ENCODE data around the gene EBP.

Gene EBP

DNA sequence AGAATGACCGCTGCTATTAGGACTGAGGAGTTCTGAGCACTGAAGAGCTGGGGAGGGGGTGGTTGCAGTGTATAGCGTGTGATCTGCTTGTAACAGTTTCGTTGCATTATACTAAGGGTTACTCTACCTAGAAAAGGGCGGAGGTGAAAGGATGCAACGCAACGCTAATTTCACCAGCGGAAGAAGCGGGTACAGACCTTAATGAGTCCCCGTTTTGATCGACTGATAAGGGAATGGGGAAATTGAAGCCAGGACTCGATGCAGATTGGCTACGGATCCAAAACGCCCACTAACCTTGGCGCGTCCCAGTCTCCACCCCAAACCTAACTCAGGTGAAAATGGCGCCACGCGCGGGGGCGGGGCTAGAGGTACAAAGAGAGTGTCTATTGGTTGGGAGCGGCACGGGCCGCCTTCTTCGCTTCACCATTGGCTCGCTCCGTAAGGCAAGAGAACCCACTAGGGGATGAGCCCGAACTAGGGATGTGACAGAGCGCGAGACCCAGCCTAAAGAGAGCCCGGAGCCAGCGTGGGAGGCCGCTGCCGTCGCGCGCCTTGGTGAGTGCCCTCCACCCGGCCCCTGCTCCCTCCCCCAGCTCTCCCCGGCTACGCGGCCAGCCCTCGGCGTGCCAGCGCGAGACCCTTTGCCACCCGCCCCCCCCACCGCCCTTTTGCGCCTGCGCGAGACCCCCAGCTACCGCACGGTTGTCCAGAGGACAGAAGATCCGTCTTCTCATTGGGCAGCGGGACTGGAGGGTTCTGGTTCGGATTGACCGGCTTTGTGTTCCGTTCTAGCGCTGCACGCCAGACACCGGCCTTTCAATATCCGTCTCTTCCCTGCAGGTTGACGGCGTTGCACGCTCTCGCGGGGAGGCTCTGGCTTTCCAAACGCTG is at the start of gene EBP:
EBP (plus strand) TSS at position 456 of the 891 bp plus-strand sequence. CDS start 1,964 bp downstream, outside the sequence.
- DNase-seq = peak; percentile 76 to 86 (median 82)

DNA sequence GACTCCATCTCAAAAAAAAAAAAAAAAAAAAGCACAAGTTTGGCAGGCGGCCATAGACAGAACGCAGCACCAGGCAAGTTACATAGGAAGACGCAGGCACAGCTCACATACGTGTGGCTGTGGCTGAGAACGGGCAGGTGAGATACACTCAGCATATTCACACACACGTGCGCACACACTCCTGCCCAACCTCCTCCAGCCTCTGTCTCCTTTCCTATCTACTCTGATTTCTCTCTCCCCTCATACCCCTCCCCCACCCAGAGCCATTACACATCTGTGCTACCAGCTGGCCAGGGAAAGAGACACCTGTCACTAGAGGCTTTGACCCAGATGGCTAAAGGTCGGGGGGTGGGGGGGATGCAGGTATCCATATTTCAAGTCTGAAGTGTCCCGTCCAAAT is 49.4 kb upstream of the EBP start:
- DNase-seq = no peak

DNA sequence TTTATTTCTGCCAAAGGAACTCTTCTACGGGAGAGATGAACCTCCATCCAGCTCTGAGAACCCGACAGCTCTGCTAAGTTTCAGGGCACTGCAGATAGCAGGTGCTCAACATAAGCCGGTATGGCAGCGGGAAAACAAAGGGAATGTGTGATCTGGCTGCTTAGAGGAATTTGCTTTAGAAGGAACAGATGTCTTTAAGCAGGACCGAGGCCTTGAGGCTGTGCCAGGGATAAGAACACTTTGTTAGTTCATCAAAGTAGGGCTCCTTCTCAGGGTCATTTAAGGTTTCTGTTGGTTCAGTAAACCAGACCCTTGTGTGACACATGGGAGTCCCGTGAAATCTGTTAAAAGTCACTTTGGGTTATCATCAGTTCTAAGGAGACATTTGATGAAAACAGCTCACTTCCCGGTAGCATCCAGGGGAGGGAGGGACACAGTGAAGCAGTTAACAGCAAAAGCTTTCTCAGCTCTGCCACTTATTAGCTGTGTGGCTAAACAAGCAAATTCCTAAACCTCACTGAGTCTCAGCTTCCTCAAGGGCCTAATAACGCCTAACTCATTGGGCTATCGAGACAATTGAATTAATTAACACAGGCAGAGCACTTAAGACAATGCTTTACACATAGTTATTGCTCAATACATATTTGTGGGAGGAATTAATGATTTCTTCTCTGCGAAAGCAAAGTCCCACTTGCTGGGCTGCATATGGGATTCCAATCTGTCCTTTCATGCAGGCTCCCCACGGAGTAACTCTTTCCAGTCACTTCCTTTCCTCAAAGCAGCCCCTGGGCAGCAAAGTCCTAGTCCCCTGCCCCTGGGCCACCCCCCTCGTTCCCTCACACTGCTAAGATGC is 48.5 kb upstream of the EBP start:
- DNase-seq = no peak

DNA sequence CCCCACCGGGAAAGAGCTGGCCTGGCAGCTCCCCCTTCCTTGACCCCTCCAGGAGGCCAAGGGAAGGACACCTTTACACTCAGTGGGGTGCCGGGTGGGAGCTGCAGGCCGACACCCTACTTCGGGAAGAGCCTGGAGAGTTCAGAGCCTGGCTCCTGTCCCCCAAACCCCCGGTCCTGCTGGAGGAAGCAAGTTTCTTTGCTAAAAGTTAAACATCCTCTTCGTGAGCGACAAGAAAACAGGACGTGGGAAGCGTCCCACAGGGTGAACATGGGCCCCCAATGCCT is 48.0 kb upstream of the EBP start:
- no peak for DNase-seq

DNA sequence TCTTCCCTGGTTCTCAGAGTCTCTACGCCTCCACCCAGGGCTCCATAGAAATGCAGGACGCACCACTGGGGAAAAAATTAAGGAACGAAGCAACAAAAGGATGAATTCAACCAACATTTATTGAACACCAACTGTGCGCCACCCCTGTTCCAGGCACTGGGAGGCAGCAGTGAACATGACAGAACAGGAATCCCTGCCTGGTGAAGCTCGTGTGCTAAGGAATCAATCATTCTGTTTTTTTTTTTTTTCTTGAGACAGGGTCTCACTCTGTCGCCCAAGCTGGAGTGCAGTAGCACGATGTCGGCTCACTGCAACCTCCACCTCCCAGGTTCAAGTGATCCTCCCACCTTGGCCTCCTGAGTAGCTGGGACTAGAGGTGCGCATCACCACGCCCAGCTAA is 47.5 kb upstream of the EBP start:
- DNase-seq = no peak

DNA sequence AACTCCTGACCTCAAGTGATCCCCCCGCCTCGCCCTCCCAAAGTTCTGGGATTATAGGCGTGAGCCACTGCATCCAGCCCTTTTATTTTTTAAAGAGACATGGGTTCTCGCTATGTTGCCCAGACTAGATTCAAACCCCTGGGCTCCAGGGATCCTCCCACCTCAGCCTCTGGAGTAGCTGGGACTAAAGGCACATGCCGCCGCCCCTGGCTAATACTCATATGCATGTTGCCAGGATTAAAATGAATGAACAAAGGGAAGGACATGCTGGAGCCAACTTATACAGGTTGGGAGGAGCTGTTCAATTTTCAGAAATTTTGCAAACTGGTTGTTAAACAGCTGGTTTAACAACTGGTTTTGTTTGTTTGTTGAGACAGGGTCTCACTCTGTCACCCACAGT is 47.0 kb upstream of the EBP start:
- DNase-seq = no peak

DNA sequence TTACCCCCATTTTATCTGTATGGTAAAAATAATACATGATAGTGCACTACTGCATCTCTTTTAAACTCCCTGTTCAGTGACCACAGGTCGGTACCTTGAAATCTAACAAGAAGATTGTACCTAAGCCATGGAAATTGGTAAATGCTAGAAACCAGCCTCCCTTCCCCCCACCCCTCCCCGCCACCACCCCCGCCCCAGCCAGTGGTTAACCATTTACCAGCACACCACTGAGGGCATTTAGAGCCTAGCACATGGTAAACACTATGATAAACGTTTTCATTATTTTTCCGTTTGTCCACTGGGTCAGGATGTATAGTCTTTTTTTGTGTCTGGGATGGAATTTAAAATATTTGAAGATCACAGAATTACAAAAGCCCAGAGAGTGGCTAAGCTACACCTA is 46.3 kb upstream of the EBP start:
- DNase-seq = no peak

DNA sequence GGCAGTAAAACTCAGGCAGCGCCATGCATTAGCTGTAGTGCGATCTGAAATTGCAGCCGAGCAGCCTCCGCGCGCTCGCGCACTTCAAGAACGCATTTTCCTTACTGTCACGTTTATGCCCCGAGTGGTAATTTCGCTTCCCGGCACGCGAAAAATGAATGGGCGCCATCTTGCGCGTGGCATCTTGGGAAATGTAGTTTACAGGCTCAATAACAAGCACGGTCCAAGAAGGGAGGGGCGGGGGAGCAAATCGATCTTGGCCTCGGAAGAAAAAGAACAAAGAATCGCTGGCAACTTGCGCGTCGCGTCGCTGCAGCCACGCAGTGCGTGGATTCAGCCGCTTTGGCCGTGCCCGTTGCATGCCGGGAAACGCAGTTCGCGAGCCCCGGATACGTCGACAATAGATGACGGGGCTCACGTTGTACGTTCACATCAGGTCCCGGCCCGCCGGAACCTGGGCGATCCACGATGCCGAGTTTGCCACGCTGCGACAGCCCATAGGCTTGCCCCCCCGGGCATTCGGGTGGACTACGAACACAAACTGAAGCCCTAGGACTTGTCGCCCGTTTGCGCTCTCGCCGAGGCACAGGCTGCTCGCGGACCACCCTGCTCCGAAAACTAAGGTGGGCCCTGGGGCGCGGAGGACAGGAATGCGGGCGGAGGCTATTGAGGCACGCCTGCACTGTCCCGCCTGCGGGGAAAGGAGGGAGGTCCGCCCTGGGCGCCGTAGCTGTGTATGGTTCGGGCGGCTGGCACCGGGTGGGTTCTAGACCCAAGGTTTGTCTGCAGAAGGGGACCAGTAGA is 45.6 kb upstream of the EBP start, which contains the start of gene FTSJ1:
FTSJ1 (plus strand) TSS at position 426 of the 804 bp plus-strand sequence. CDS start 1,849 bp downstream, outside the sequence.
- peak; percentile 61 to 82 (median 68) for DNase-seq

DNA sequence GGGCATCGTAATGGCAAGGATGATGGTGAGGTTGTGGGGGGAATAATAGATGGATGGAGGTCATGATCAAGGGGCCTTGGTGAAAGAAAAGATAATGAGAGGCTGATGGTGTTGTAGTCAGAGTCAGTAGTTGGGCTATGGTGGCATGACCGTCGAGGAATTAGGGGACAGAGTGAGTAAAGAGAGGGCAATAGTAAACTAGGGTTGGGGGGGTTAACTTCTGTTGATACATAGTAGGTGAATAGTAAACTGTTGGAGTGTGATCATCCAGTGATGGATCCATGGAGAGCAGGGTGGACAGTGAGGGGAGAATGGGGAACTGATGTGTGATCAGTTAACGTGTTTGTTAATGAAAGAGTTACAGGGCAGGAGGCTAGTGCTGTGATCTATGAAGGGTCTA is 44.7 kb upstream of the EBP start:
- no peak for DNase-seq

DNA sequence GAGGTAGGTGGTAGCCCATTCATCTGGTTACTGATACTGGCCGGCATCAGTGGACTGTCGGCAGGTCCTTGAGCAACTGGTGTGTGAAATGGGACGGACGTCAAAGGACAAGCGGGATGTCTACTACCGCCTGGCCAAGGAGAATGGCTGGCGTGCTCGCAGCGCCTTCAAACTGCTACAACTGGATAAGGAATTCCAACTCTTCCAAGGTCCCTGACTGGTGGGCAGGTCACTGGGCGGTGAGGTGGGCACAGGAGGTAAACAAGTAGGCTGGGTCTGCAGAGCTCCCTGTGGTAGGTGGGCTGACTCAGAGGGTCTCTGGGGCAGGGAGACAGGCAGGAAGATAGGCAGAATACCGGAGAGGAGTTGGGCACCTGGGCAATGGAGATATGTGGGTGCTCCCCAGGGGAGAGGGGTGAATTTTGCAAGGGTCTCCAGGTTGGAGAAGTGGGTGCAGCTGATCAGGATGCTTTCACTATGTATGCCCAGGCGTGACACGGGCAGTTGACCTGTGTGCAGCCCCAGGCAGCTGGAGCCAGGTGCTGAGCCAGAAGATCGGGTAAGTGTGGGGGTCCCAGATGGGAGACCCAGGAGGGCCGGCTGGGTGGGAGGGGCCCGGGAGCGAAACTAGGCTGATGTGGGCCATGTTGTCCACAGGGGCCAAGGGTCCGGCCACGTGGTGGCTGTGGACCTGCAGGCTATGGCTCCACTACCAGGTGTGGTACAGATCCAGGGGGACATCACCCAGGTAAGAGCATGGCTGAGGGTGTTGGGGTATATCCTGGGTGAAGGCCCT is 43.5 kb upstream of the EBP start:
- no peak for DNase-seq

DNA sequence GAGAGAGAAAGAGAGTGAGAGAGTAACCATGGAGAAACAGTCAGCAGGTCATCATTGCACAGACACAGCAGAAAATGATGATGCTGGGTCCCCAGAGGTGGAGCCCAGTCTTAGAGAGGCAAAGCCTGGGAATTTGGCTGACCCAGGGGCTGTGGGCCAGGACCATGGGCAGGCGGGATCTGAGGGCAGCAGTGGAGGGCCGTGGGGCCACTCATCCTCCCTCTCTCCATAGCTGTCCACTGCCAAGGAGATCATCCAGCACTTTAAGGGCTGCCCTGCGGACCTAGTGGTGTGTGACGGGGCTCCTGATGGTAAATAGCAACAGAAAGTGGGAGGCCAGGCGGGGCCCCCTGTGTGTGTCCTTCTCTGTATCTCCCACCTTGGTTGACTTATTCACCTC is 42.8 kb upstream of the EBP start:
- DNase-seq = no peak

DNA sequence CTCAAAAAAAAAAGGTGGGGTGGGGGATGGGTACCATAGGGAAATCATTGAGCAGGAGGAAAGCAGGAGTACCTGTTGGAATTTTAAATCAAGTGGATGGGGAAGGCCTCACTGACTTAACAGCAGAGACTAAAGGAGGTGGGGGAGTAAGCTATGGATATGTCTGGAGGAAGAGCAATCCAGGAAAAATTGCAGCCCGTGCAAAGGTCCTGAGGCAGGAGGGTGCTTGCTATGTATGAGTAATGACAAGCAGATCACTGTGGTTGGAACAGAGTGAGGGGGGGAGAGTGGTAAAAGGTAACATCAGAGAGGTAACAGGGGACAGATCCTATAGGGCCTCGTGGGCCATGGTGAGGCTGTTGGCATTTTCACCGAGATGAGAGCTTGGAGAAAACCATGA is 41.5 kb upstream of the EBP start:
- no peak for DNase-seq

DNA sequence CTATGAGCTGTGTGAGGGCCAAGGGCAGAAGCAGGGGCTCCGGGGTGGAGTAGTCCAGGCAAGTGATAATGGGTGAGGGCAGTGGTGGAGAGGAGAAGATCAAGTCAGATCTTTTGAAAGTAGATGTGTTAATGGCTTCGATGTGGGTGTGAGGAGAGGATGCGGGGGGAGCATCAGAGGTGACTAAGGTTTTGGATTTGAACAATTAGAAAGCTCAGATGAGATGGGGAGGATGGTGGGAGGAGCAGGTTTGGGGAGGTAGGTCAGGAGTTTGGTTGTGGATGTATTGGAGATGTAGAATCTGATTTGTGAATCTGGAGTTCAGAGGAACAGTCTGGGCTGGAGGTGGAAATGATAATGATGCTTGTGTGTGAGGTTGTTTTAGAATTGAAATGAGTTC is 41.0 kb upstream of the EBP start:
- no peak for DNase-seq

DNA sequence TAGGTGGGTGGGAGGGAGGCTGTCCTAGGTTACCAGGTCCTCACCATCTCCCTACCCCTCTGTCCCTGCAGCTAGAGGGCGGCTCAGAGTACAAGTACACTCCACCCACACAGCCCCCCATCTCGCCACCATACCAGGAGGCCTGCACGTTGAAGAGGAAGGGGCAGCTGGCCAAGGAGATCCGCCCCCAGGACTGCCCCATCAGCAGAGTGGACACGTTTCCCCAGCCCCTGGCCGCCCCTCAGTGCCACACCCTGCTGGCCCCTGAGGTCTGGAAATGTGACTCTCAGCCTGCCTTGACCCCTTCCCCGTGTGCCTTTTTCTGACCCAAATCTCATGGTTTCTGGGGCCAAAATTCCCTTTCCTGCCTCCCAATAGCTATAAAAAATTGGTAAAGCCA is 39.1 kb upstream of the EBP start:
- no peak for DNase-seq

DNA sequence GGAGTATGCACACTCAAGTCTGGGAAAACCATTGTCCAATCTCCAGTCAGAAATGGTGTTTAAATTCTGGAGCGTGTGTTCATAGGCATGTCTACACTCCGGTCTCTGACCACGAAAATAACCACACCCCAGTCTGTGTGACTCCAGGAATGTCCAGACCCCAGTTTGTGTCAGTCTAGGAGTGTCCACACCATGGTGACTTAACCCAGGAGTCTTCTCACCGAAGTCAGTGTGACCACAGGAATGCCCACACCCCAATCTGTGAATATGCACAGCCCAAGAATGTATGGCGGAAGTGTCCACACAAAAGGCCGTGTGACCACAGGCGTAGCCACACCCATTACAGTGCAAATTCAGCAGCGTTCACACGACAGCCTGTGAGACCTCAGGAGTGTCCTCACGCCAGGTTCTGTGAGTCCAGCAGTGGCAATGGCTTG is 34.2 kb upstream of the EBP start:
- no peak for DNase-seq

DNA sequence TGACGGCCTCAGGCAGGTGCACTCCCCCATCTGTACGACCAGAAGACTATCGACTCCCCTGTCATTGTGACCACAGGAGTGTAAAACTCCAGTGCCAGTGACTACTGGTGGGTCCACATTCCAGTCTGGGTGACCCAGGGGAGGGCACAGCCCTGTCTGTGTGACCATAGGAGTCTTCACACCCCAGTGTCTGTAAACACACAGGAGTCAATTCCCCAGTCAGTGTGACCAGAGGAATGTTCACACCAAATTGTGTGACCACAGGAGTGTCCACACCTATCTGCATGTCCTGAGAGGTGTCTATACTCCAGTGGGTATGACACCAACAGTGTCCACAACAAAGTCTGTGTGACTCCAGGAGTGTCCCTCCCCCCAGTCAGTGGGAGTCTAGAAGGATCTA is 33.6 kb upstream of the EBP start:
- no peak for DNase-seq

DNA sequence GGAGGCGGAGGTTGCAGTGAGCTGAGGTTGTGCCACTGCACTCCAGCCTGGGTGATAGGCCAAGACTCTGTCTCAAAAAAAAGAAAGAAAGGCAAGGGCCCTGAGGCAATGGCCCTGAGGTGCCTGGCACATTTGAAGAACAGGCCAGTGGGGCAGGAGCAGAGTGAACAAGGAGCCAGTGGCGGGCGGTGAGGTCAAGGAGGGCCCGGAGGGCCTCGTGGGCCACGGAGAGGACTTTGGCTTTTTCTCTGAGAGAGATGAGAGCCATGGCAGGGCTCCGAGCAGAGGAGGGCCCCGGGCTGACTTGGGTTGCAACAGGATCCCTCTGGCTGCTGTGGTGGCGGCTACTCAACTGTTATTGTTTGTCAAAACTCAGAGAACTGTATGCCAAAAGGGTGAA is 32.3 kb upstream of the EBP start:
- DNase-seq = no peak

DNA sequence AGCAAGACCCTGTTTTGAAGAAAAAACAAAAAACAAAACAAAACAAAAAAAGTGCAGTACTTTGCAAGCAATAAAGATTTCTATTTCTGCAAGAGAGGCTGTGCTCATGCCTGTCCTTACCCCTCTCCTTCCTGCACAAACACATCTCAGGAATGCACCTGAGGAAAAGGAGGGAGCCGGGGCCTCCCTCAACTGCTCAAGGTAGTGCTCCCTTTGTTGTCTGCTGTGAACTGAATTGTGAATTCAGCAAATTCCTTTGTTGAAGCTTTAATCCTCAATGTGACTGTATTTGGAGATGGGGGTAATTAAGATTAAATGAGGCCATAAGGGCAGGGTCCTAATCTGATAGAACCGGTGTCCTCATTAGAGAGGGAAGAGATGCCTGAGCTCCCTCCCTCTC is 31.7 kb upstream of the EBP start:
- no peak for DNase-seq

DNA sequence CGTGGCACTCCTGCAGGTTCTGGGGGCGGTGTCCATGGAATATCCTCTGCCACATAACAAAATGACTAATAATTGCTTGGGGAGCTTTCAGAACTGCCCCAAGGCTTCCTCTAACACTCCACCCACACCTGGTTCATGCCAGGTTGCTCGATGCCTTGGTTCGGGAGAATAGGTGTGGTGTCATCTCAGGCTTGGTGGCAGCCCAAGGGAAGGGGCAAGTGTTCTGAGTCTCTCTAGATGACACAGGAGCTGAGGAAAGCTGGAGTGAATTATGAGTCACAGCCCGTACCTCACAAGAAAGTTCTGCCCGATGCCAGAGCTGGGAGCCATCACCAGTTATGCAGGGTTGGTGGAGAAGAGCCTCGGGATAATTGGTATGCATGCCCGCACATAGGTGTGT is 30.9 kb upstream of the EBP start:
- DNase-seq = no peak

DNA sequence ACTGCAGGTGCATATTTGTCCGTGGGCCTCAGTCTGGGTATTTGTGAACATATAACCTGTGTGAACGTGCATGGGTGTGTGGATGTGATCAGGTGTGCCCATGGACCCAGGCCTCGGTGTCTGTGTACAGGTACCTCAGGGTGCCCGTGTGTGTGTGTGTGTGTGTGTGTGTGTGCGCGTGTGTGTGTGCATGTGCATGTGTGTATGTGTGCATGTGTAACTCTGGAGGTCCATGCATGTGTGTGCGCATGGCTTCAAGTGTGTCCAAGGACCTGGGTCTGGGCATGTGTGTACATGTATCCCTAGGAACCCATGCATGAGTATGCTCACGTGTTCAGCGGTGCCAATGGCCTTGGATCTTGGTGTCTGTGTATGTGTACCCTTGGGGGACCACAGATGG is 29.8 kb upstream of the EBP start:
- DNase-seq = no peak

DNA sequence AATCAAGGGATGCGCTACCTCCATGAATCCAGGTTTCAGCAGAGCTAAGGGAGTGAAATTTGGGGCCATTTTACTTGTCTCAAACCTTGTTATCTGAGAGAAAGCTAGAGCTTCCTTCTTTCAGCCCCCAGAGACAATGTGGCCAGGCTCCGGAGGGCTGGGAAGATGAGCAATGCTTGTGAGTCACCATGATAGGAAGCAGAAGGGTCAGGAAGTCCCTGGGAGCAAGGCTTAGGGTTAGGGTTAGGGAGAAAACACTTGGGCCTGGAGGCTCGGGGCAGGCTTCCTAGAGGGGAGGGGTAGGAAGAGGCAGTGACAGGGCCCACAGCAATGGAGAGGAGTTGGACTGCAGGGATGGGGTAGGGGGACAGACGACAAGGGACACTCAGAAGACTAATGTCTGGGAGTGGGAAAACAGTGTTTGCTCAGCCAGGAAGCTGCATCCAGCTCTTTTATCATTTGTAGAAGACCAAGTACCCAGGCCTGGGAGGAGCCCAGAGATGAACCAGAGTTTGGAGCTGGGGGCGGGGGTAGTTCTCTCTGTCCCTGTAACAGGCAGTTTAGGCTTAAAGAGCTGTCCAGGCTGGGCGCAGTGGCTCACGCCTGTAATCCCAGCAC is 29.2 kb upstream of the EBP start:
- no peak for DNase-seq

DNA sequence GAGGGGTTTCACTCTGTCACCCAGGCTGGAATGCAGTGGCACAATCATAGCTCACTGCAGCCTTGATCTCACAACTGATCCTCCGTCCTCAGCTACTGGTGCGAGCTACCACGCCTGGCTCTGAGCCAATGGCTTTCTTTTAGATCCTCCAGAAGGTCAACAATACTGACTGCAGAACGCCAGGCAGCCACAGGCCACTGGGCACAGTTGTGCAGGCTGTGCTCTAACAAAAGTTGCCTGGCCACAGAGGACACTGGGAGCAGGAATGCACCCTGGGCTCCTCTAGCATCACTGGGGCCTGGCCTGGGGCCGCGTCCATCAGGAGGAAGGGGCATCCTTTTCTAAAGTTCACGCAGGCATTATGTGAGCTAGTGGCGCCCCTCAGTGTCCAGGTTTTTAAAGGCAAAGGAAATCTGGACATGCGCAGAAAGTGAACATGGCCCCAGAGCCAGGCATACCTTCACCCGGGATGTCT is 27.7 kb upstream of the EBP start:
- DNase-seq = no peak

Data from activated naive CD4-positive, alpha-beta T cell (primary cell).